OCI-LY1 (cell line): ENCODE data around the gene DKK3.

Experiments used
- EZH2 ChIP-seq: fragments of 200-600 bp; sonication (generic), shearing (Covaris generic); IDR thresholded peaks from 2 replicates; pipeline ENCODE4 v1.8.0; 2017; ENCODE audit warnings: borderline replicate concordance, mixed run types, mild to moderate bottlenecking, antibody characterized with exemption, low read length, moderate library complexity, mixed read lengths
- TF ChIP-seq, protein P1 (sequence below): fragments of 200-600 bp; sonication (generic), shearing (Covaris generic); IDR thresholded peaks from 2 replicates; pipeline ENCODE4 v1.5.1; 2017; ENCODE audit warnings: mild to moderate bottlenecking, antibody characterized with exemption, low read length, moderate library complexity, mixed read lengths

DNA sequence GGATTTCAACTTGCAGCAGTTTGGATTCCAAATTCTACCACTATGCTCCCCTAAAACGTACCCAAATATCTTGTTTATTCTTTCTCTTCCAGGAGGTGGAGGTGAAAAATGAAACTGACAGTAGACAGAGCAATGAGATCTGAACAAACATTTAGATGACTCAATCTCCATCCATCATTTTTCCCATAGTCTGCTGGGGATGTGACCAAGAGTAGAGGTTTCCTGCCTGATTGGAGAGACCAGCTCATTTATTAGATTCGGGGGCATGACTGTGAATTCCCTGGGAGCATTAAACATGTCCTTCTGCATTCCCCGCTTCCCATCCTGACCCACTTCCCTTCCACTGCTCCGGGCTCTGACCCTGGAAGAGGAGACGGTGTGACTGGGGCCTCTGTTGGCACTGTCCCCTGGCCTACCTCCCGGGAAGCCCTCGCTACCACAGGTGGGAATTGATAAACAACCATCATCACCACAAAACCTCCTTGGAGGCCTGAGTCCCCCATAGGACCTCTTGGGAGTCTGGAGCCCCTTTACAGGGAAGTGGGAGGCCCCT, 20.3 kb downstream of the DKK3 start:
- TF ChIP-seq, protein P1, sequence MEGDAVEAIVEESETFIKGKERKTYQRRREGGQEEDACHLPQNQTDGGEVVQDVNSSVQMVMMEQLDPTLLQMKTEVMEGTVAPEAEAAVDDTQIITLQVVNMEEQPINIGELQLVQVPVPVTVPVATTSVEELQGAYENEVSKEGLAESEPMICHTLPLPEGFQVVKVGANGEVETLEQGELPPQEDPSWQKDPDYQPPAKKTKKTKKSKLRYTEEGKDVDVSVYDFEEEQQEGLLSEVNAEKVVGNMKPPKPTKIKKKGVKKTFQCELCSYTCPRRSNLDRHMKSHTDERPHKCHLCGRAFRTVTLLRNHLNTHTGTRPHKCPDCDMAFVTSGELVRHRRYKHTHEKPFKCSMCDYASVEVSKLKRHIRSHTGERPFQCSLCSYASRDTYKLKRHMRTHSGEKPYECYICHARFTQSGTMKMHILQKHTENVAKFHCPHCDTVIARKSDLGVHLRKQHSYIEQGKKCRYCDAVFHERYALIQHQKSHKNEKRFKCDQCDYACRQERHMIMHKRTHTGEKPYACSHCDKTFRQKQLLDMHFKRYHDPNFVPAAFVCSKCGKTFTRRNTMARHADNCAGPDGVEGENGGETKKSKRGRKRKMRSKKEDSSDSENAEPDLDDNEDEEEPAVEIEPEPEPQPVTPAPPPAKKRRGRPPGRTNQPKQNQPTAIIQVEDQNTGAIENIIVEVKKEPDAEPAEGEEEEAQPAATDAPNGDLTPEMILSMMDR: no peak
- no peak for TF ChIP-seq EZH2
